HG03103 (cell line): ENCODE data around the gene FGFBP1.

Experiments used
- ATAC-seq: cut with Tn5 transposase; IDR thresholded peaks from one replicate; pipeline ENCODE4 v1.9.1; 2021; ENCODE audit warnings: low read depth; ENCODE audit not compliant: unreplicated experiment

FGFBP1 gene

DNA sequence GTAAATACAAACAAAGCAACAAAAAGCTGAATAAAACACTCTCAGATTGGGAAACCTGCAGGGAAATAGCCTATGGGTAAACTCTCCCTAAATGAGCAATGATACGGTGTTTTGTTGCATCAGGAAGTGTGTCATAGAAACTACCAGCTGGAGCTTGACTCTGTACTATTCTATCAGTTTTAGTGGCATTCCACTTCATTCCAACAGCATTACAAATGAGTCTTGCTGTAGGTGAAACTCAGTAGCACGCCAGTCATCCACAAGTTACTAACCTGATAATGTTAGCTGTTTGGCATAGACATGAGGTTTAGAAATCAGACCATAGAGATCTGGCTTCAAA is 24.9 kb downstream of the FGFBP1 start:
- ATAC-seq: no peak

DNA sequence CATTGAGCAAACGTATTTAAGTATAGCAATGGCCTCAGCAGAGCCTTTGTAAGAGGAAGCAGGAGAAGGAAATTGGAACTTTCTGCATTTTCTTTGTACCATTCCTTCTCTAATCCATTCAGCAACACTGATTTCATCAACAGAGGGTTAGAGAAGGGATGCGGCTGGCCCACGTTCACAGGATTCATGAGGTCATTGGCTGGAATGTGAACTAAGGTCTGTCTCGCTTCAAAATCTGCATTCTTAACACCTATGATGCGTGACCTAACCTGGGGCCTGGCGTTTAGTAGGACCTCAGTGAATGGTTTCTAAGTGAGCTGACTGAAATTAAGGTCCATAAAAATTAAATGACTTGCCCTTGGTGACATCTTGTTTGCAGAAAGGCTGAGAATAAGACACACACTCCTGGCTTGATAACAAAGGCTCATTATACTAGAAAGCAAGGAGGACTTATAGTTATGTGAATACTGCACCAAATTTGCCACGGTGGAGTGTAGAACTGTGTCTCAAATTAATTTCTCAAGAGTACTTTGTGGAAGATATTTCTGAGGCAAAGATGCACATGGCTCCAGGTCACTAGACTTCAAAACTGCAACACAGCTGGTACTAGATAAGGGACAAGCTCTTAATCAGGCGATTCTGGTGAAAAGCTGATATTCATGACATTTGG is 25.4 kb downstream of the FGFBP1 start:
- no peak for ATAC-seq

DNA sequence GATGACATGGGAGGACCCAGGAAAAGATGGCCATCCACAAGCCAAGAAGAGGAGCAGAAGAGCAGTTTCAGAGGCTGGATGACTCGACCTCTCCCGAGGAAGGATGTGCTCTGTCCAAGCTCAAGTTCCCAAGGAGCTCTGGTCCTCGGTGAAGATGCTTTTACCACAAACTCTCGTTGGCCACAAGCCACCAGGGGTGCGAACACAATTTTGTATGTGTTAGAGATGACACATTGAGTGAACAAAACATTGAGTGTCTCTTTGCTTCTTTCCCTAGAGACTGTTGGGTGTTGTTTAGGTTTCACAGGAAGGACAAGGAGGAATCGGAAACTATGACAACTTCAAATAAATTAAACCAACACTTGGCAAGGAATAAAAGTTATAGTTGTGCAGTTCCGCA is 26.3 kb downstream of the FGFBP1 start:
- ATAC-seq: no peak

DNA sequence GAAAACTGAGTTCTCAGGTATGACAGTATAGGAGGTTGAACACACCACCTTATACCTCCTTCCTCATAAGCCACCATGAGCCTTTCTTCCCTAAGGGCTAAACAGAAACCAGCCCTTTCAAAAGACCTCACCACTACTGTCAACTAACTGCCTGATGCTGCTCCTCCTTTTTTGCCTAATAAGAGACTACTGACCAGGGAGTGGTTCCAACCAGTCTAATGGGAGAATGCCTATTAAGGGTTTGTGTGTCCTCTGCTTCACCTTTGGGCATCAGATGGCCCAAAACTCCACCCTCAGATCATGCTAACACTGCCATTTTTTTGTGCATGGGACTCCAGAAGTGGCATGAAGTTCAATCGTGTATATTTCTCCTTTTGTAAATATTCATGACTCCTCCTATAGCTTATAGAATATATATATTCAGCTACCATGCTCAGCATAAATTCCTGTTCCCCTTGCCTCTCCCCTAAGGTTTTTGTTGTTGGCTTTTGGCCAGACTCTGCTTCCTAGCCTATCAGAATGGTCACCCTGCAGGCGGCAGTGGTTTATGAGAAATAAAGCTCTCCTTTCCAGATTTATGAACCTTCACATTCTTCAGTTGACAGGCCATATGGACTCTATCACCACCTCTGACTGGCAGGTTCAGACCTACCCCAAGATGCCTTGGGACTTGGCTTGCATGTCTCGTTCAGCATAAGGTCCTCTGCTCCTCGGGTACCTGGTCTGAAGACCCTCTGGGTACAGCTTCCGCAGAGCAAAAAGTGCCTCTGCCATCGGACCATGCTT is 28.2 kb downstream of the FGFBP1 start:
- ATAC-seq: no peak

DNA sequence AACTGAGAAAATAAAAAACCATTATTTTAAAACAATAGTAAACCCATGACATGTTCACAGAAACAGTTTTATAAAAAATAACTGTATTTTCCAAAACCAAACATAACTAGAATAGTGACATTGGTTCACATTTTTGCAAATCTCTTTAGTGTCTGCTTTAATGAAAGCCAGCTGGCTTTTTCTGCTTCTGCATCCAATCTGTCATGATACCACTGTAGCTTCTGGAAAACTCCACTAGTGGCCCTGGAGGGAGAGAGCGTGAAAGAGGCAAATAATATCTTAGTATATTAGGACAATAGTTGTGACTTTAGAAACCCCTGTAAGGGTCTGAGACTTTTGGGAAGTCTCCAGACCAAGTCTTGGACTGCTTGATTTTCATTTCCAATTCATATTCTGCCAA is 31.1 kb downstream of the FGFBP1 start:
- no peak for ATAC-seq

DNA sequence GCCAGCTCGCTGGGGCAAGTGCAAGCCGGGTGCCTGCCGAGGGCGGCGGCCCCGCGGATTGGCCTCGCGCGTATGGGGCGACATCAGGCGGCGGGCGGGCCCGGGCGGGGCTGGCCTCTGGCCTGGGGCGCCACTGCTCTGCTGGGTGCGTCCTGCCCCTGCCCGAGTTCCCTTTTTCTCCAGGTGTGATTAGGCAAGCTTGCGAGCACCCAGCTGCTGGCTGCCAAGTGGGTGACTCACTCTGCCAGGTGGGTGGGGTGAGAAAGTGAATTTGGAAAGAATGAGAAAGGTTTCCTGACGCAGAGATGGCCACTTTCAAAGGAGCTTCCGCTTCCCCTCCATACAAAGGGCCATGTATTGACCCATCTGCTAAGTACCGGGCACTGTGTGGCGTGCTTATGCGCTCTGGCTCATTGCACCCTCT is 32.5 kb downstream of the FGFBP1 start:
- ATAC-seq: no peak

DNA sequence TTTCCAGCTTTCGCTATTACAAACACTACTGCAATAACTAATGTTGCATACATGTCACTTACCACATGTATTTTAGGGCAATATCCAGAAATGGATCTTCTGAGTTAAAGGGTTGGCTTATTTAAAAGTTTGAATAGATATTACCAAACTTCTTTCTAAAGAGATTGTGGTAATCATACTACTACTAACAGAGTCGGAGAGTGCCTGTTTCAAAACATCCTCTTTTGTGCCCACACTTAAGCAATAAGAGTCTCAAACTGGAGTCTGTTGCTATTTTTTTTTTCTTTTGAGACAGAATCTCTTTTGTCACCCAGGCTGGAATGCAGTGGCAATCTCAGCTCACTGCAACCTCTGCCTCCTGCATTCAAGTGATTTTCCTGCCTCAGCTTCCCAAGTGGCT is 35.8 kb downstream of the FGFBP1 start:
- no peak for ATAC-seq

DNA sequence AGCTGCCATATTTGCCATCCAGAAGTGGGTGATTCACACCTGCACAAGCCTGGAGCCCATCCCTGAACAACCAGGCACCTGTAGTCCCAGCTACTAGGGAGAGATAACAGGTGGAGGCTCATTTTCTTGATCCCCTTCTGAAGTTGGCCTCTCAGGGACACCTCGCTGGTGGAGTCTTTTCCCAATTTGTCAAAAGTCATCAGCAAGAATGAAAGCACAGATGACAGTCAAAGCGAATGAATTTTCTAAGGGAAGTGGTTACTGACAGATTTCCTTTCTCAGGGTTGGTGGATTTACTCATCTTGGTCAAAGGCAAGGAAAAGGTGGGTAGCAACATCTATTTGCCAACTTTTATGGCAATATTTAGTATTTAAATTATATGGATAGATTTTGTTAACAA is 36.5 kb downstream of the FGFBP1 start:
- ATAC-seq: no peak

DNA sequence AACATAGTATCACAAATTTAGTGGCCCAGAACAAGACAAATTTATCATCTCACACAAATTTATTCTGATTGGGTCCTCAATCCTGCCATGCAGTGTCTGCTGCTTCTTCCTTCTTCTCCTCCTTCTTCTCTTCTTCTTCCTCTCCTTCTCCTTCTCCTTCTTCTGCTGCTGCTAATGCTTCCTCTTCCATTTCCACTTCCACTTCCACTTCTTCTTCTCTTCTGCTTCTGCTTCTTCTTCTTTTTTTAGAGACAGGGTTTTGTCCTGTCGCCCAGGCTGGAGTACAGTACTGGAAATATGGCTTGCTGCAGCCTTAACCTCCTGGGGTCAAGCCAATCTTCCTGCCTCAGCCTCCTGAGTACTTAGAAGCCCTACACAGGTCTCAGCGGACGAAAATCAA is 37.5 kb downstream of the FGFBP1 start:
- no peak for ATAC-seq

DNA sequence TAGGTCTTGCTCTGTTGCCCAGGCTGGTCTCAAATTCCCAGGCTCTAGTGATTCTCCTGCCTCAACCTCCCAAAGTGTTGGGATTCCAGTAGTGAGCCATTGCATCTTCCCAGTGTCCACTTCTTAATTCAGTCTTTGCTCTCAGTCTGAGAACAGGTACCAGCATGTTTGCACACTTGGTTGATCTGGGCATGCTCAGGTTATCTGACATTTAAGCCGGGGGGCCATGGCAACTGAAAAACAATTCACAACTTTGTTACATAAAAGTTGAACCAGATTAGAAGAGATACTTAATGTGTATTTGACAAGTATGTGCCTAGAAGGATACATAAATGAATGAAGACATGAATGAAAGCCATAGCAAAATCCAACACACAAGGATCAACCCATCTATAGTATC is 39.0 kb downstream of the FGFBP1 start:
- ATAC-seq: no peak

DNA sequence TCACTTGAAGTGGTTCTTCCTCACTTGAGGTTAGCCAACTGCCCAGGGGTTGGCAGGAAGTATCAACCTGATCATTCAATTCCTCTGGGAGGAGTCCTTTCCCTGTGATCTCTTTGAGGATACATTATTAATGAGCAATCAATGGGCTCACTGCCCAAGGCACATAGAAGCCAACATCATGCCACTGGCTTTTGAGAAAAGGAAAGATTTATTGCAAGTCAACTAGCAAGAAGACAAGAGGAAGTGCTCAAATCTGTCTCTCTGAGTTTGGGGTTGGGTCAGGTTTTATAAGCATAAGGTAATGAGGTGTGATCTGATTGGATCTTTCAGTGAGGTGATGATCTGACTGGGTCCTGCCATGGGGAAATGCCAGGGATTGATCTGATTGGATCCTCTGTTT is 39.6 kb downstream of the FGFBP1 start:
- no peak for ATAC-seq

DNA sequence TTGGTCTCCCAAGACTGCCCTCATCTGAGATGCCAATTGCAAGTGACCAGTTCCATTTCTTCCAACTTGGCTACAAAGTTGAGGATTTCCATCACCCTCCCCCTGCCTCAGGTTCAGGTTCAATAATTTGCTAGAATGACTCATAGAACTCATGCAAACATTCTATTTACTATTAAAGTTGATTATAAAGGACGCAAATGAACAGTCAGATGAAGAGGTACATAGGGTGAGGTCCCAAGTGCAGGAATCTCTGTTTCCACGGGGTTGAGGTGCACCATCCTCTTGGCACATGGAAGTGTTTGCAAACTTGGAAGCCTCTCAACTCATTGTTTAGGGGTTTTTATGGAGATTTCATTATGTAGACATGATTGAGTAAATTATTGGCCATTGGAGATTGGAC is 41.0 kb downstream of the FGFBP1 start:
- ATAC-seq: no peak

DNA sequence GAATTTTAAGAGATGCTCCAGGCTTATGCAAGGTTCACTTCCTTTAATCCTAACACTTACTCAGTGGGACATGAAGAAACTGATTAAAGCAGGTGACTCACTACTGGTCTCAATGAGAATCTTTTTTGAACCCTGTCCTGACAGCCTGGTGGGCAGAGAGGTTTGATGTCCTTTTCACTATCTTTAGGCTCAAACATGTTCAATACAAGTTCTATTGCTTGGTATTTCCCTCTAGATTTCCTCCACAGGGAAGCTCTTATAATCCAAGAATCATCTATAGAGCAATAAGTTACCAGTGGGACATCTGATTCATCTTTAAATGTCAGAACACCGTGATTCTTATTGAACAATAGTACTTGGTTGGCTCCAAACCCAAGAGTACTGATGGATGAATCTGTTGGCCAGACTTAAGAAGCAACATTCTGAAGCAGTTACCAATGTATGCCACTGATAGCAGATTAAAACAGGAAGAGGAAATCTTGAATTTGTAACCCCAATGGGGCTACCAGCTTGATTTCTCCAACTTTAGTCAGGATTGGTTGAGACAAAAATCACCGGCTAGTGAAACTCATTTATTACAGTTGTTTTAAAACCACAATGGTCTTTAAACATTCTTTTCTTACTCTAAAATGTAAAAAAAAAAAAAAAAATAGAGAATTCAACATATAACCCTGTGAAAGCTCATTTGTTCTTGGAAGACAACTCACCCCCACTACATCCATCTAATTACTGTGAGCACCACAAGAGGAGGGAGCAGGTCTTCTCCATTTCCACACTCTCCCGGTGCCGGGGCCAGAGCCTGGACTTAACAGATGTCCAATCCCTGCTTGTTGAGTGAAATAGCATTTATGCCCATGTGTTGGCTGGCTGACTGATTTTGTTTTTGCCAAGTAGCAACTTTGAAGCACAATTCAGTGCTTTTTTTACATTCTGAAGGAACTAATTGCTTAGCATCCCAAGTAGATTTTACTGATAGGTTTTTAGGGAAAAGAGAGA is 43.3 kb downstream of the FGFBP1 start:
- ATAC-seq: no peak

DNA sequence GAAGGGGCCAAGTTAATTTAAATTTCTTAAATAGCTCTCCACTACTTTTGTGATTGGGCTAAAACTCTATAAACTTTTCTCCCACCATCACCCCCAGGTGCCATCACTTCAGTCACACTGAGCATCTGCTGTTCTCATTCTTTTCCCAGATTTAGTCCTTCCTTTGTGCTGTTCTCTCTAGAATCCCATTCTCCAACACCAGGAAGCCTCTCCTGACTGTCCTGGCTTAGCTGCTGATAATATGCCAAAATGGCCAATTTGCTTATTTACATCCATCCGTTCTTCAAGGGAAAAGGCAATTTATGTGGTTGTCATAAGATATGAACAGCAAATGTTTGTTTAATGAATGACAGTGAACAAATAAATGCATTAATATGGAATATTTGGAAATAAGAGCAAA is 44.1 kb downstream of the FGFBP1 start:
- ATAC-seq: no peak

DNA sequence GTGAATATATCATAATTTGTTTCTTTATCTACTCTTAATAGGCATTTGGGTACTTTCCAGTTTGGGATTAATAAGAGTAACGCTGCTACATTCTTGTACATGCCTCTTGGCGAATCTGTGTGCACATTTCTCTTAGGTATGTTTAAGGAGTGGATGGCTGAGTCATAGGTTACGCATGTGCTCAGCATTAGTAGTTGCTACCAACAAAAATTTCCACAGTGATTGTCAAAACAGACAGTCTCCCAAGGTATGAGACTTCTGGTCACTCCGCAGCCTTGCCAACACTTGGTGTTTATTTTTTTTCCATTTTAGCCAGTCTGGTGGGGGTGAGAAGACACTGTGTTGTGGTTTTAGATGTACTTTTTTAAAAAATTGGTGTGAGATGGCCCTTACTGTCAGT is 44.6 kb downstream of the FGFBP1 start:
- no peak for ATAC-seq

DNA sequence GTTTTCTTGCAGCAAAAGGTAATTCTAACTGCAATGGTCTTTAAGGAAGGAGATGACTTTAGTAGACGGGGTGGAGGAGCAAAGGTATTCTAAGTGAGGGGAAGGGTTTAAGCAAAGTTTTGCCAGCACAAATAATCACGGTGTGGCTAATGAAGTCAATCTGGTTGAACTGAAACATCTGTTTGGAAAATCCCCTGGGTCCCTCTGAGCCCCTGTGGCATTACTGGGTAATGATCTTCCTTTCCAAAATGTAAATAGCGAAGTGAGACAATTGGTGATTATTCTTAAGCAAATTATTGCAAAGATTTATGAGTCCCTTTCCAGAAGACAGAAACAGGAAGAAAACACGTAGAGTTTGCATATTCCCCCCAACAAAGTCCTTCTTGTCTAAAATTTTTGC is 47.2 kb downstream of the FGFBP1 start:
- no peak for ATAC-seq

DNA sequence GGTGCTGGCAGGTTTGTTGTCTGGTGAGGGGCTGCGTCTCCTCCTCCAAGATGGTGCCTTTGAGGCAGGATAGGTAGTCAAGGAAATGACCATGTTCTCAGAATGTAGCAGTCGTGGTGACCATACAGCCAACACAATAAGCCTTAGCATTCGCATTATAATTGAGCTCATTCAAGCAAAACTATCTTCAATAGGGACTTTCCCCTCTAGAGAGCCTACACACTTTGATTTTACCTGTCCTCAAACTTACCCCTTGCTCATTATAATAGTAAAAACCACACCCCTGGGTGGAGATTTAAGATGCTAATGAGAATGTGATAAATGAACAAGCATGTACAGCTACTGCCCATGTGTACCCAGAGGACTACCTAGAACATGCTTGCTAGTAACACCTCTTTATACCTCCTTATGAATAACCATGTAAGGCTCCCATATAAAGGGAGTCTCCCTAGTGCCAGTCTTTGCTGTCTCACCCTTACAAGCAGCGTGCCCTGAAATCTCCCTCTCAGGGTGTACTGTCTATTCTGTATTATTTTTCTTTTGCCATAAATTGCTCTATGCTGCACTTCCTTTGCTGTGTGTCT is 48.2 kb downstream of the FGFBP1 start:
- no peak for ATAC-seq

DNA sequence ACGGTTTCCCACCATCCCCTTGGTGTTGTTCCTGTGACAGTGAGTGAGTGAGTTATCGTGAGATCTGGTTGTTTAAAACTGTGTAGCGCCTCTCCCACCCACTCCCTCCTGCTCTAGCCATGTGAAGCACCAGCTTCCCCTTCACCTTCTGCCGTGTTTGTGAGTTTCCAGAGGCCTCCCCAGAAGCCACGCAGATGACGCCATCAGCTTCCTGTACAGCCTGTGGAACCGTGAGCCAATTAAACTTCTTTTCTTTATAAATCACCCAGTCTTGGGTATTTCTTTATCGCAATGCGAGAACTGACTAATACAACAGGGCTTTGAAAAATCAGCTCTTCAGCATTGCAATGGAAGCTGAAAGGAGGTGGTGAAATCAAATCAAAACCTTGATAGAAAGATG is 50.0 kb downstream of the FGFBP1 start:
- no peak for ATAC-seq
